ENCODE measurements around the gene CTAGE1. TPM values are rescaled to one million over a fixed set of nuclear protein-coding genes. Genes with fewer than 3 reads are reported as not detected.

The CTAGE1 gene
- total and polyA plus RNA-seq, 3 donors from 2014 or later, result 4.2 to 19.6 (median 5.2) TPM

DNA sequence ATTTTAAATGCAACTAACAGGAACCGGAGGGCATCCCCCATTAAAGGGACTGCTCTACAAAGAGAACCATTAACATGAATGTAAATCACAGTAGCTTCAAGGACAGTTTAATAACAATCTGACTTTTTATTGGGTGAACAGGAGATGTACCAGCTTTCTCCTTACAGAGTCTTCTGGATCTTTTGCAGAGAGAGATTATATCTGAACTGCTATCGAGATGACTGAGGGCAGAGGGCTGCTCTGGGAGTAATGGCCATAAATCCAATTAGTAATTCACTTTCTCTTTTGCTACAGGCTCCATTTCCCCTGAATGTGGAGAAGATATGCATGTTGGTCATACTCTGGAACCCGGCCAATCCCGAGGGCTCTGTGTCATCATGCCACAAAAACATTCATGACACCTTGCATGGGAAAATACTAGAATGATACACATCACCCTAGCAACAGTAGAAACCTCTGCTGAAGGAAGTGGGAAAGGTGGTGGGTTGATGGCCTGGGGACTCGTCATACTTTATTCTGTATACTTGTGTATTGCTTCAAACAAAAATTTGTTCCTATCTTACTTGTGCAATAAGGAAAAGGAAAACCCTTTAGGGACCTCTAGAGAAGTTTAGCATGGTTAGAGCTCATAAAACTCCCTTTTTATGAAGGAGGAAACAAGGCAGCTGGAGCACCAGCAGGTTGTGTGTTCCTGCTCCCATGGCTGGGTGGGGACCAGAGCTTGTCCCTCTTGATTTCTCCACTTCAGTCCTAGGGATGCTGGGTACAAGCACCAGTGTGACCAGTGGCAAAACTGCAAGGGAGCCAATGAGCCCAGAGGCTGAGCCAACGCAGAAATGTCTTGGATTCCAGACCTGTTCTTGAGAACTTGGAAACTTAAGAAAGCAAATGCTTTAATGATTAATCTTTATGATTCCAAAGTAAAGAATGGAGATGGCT is 26.0 kb downstream of the CTAGE1 start:
- no peak for DNase-seq
- intact Hi-C loops (cut with DNase I; ENCODE audit: low total_unique reads), result no loop called here
- Histone ChIP-seq H3K36me3 (ENCODE audit: low read depth, missing control alignments) (no peaks in the 10 kb centered on the region), H3K27ac (no peak overlapping the region), H3K4me3 (no peak overlapping the region), H3K9me3 (no peaks in the 10 kb centered on the region), H3K27me3 (no peaks in the 10 kb centered on the region), H3K4me1 (no peaks in the 10 kb centered on the region)
- no peak for TF ChIP-seq POLR2A (IDR thresholded peaks at IDR 0.05)
- no peak for TF ChIP-seq CTCF (IDR thresholded peaks at IDR 0.05)
- WGBS, 2 donors, result 62 to 73% methylated on average over 6 of the region's 6 CpGs

- WGBS, 2 donors, result 83 to 88% methylated on average over 1 of the region's 1 CpG
- Histone ChIP-seq H3K27ac (no peak overlapping the region), H3K4me3 (no peak overlapping the region), H3K36me3 (ENCODE audit: low read depth, missing control alignments) (no peaks in the 10 kb centered on the region), H3K4me1 (no peaks in the 10 kb centered on the region), H3K9me3 (no peaks in the 10 kb centered on the region), H3K27me3 (no peaks in the 10 kb centered on the region)
- intact Hi-C loops (cut with DNase I; ENCODE audit: low total_unique reads), result no loop called here
- TF ChIP-seq CTCF (IDR thresholded peaks at IDR 0.05) (no peak), POLR2A (IDR thresholded peaks at IDR 0.05) (no peak)
- no peak for DNase-seq
These were observed 29.9 kb downstream of the CTAGE1 start for GRCh38 chr18:22387787-22388186.

DNA sequence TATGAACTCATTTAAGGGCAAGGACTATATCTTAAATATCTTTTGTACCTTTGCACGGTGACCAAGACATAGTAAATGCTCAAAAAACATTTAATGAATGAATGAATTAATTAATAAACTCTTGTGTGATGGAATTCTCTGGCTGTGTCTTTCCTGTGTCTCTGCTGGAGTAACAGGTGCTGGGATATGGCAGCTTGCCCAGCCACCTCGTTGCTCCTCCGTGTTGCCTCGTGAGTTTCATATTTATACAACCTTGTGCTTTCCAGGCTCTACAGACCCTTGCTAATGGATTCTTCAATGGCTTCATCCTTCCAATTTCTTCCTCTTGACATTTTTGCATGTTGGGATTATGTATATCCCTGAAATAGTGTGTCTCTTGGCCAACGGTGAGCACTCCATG is 30.4 kb downstream of the CTAGE1 start:
- Histone ChIP-seq H3K36me3 (ENCODE audit: low read depth, missing control alignments) (no peaks in the 10 kb centered on the region), H3K4me3 (no peak overlapping the region), H3K27me3 (no peaks in the 10 kb centered on the region), H3K4me1 (no peaks in the 10 kb centered on the region), H3K27ac (no peak overlapping the region), H3K9me3 (no peaks in the 10 kb centered on the region)
- 61 to 72% methylated on average over 5 of the region's 5 CpGs for WGBS, 2 donors
- DNase-seq, result no peak
- intact Hi-C loops (cut with DNase I; ENCODE audit: low total_unique reads), result no loop called here
- no peak for TF ChIP-seq CTCF (IDR thresholded peaks at IDR 0.05)

DNA sequence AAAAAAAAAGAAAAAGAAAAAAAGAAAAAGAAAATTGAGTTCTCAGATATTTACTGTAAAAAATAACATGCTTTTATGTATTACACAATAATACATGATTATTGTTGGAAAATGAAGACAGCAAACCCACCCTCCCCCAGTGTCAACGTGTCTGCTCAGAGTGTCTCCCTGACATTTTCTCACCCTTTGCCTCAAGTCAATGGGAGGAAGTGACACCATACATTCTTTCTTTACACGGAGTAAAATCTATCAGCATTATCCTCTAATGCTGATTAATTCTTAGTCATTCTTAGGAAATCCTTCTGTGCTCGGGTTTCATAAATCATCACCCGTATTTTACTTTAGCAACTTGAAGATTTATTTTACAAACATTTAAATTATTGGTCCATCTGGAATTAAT is 32.0 kb downstream of the CTAGE1 start:
- intact Hi-C loops (cut with DNase I; ENCODE audit: low total_unique reads), result no loop called here
- no peak overlapping the region for H3K27ac ChIP-seq
- no peaks in the 10 kb centered on the region for H3K4me1 ChIP-seq
- no peaks in the 10 kb centered on the region for H3K9me3 ChIP-seq
- 60 to 64% methylated on average over 4 of the region's 4 CpGs for WGBS, 2 donors
- H3K4me3 ChIP-seq, result no peak overlapping the region
- H3K27me3 ChIP-seq, result no peaks in the 10 kb centered on the region
- no peak for TF ChIP-seq CTCF (IDR thresholded peaks at IDR 0.05)
- TF ChIP-seq POLR2A (IDR thresholded peaks at IDR 0.05), result no peak
- H3K36me3 ChIP-seq (ENCODE audit: low read depth, missing control alignments), result no peaks in the 10 kb centered on the region
- no peak for DNase-seq
